Activated CD8-positive, alpha-beta memory T cell treated with anti-CD3 and anti-CD28 coated beads for 48 hours (primary cell): Measurements from ENCODE around the gene PKMYT1.
A peak's percentile ranks its signal among the peaks of the same experiment; 100 is the strongest.

Experiments
- DNase-seq, 3 experiments: peaks; one replicate each; pipeline ENCODE4 v3.0.0-alpha.2; 2020; ENCODE audit warnings: low read depth in 2 of 3, low spot score in 2 of 3

PKMYT1 gene

GRCh38 chr16:2980227-2981176 is at the start of gene PKMYT1:
TSS of gene PKMYT1 (minus strand) at chr16:2980446. CDS start at chr16:2979657, 789 bp downstream.
- peak; percentile 88 to 96 (median 95) for DNase-seq

- no peak for DNase-seq
Measured at GRCh38 chr16:3029491-3030221, 49.4 kb upstream of the PKMYT1 start.

- no peak for DNase-seq
Measured at GRCh38 chr16:3028716-3029319, 48.6 kb upstream of the PKMYT1 start.

GRCh38 chr16:3027983-3028715 is 47.9 kb upstream of the PKMYT1 start:
- DNase-seq = peak; percentile 68 to 91 (median 83)

GRCh38 chr16:3027489-3027795 is 47.2 kb upstream of the PKMYT1 start:
- no peak for DNase-seq

GRCh38 chr16:3026609-3027488 is 46.6 kb upstream of the PKMYT1 start:
- no peak for DNase-seq

- DNase-seq = no peak
Measured at GRCh38 chr16:3026003-3026378, 45.7 kb upstream of the PKMYT1 start.

GRCh38 chr16:3025032-3026002 is 45.1 kb upstream of the PKMYT1 start:
- no peak for DNase-seq

- peak; percentile 85 to 91 (median 86) for DNase-seq
Measured at GRCh38 chr16:3023669-3024478, 43.6 kb upstream of the PKMYT1 start, which contains the start of the genes HCFC1R1 and THOC6. TSS of gene HCFC1R1 (minus strand) at chr16:3023942. CDS start at chr16:3023941, 1 bp downstream. TSS of gene THOC6 (plus strand) at chr16:3024035. CDS start at chr16:3024327, 292 bp downstream.

GRCh38 chr16:3023415-3023668 is 43.1 kb upstream of the PKMYT1 start:
- DNase-seq = no peak

- no peak for DNase-seq
Measured at GRCh38 chr16:3022684-3023414, 42.6 kb upstream of the PKMYT1 start.

GRCh38 chr16:3022208-3022683 is 42.0 kb upstream of the PKMYT1 start:
- DNase-seq = peak in 2 of 3 experiments; percentile 71 to 73

- DNase-seq = peak; percentile 55 to 74 (median 70)
Measured at GRCh38 chr16:3021449-3022207, 41.4 kb upstream of the PKMYT1 start.

GRCh38 chr16:3020604-3021448 is 40.6 kb upstream of the PKMYT1 start:
- peak in 1 of 3 experiments; percentile 37 for DNase-seq

GRCh38 chr16:3020247-3020603 is 40.0 kb upstream of the PKMYT1 start, which contains the start of gene TNFRSF12A:
TSS of gene TNFRSF12A (plus strand) at chr16:3020368. CDS start at chr16:3020398, 30 bp downstream.
- DNase-seq = peak in 2 of 3 experiments; percentile 22 to 39
